RWPE1 (cell line): Measurements from ENCODE around the gene SLC37A3.
"Not testable (repeated sequence)": the region's sequence is repeated elsewhere in the genome, so short reads cannot be mapped to it uniquely, and the experiment has no call there.

Source experiments
- CTCF ChIA-PET: fragments of 350-600 bp; sonication (Branson Sonifier 250); formaldehyde crosslinking; extraction: SDS; loops from one replicate; lab custom pipeline; 2021; lab: Yijun Ruan, JAX
- POLR2A ChIA-PET: fragments of 400-600 bp; formaldehyde crosslinking; extraction: SDS; loops from one replicate; lab custom pipeline; 2020; ENCODE audit warnings: antibody characterized with exemption; ENCODE audit not compliant: low non-redundant PET; lab: Yijun Ruan, JAX
- DNase-seq: peaks from one replicate; pipeline ENCODE4 v3.0.0; 2012; ENCODE audit warnings: low spot score
- H3K27ac ChIP-seq: fragments of 450-650 bp; 2 replicates; pipeline ENCODE4 v1.5.1; 2017
- TF ChIP-seq, protein P1 (sequence below): fragments of 450-650 bp; conservative IDR thresholded peaks from 2 replicates; pipeline ENCODE4 v1.5.1; 2017; ENCODE audit warnings: low read depth, mild to moderate bottlenecking

Gene SLC37A3

DNA sequence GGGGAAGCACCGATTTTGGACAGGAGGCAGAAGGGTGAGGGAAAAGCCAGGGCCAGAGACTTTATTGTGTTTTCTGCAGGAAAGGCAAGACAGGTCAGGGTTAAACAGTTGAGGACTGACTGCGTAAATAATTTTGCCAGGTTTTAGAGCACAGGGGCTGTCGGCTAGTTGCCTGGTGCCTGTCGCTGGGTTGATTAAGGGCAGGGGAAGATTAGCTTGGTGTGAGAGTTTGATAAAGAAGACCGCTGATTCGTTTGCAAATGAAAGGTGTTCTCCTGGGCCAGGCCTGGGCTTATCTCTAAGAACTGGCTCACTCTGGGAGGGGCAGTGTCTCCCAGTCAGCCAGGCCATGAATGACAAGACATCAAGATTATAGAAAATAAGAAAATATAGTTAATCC lies 75.6 kb downstream of the SLC37A3 start:
- H3K27ac ChIP-seq = no peak overlapping the region
- TF ChIP-seq, protein P1, sequence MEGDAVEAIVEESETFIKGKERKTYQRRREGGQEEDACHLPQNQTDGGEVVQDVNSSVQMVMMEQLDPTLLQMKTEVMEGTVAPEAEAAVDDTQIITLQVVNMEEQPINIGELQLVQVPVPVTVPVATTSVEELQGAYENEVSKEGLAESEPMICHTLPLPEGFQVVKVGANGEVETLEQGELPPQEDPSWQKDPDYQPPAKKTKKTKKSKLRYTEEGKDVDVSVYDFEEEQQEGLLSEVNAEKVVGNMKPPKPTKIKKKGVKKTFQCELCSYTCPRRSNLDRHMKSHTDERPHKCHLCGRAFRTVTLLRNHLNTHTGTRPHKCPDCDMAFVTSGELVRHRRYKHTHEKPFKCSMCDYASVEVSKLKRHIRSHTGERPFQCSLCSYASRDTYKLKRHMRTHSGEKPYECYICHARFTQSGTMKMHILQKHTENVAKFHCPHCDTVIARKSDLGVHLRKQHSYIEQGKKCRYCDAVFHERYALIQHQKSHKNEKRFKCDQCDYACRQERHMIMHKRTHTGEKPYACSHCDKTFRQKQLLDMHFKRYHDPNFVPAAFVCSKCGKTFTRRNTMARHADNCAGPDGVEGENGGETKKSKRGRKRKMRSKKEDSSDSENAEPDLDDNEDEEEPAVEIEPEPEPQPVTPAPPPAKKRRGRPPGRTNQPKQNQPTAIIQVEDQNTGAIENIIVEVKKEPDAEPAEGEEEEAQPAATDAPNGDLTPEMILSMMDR = no peak
- CTCF ChIA-PET = no interaction called here
- DNase-seq = no peak
- POLR2A ChIA-PET = no interaction called here

DNA sequence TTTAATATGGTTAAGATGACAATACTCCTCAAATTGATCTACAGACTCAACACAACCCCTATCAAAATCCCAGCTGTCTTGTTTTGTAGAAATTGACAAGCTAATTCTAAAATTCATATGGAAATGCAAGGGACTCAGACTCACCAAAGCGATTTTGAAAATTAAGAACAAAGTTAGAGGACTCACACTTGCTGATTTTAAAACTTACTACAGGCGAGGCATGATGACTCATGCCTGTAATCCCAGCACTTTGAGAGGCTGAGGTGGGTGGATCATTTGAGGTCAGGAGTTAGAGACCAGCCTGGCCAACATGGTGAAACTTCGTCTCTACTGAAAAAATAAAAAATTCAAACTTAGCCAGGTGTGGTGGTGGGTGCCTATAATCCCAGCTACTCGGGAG lies 78.3 kb downstream of the SLC37A3 start:
- POLR2A ChIA-PET = not testable (repeated sequence)

DNA sequence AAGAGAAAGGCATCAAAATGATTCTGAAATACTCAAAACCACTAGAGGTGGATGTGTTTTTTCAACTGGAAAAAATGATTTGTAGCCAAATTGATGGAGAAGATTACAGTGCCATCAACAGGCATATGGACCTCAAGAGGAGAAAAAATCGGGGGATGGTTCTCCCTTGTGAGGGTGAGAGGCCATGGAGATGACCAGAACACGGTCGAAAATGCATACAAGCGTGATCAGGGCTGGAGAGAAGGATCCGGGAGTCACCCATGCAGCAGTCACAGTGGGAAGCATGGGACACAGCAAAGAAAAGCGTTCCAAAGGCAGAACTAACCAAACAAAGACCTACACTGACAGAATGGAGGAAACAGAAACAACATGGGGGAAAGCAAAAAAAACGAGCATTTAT lies 80.3 kb downstream of the SLC37A3 start:
- no peak for DNase-seq
- no peak overlapping the region for H3K27ac ChIP-seq
- TF ChIP-seq, protein P1 = no peak
- ChIA-PET POLR2A (no interaction called here), CTCF (interaction anchor here (0.6 kb wide), 1 partner anchor 155 kb away, joined by 3 read pairs; no protein-coding TSS in a partner anchor)

More for the DNA sequence above, 78.3 kb downstream of the SLC37A3 start:
- H3K27ac ChIP-seq, DNase-seq, CTCF ChIA-PET: not testable (repeated sequence)

DNA sequence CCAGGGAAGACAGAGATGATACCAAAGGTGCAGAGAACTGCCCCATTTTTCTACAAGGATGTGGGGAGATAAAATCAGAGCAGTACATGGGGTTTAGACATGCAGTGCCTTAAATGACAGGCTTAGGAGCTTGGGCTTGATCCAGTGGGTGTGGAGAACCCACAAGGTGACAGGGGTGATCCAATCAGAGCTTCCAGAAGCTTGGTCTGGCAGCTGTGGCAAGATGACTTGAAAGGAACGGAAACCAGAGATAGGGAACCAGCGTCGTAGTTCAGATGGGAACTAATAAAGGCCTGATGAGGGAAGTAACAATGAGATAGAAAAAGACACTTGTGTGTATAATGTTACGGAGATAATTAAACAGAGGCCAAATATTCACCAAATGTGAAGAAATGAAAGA lies 80.7 kb downstream of the SLC37A3 start:
- peak overlapping the region; percentile 95 for H3K27ac ChIP-seq
- ChIA-PET CTCF (interaction anchor here (0.6 kb wide), 1 partner anchor 155 kb away, joined by 3 read pairs; no protein-coding TSS in a partner anchor), POLR2A (no interaction called here)

DNA sequence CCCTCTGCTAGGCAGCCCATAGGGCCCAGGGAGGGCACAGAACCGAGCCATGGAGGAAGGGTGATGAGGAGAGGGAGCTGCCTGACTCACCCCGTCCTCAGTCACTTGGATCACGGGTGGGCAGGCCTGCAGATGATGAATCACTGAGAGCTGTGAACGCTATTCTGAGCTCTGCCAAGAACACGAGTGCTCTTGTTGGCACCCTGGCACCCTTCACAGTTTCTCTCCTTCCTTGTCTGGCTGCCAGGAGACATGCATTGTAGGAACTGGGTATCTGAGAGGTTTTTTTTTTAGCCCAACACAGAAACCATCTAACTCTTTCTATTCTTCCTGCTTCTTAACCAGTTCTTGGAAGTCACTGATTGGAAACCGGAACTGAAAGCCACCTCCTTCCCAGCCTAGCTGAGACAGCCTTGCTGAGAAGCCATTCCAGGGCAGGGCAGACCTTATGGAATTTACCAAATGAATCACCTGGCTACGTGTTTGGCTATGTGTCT lies 82.1 kb downstream of the SLC37A3 start:
- TF ChIP-seq, protein P1 = no peak
- CTCF ChIA-PET = interaction anchor here (0.5 to 1.8 kb wide), 3 partner anchors 10 to 833 kb away, joined by 3 to 5 read pairs (median 5); partner anchors contain the start of gene KLRG2
- H3K27ac ChIP-seq = peak overlapping the region; percentile 95

More for the DNA sequence above, 80.7 kb downstream of the SLC37A3 start:
- TF ChIP-seq, protein P1 = no peak
- no peak for DNase-seq

DNA sequence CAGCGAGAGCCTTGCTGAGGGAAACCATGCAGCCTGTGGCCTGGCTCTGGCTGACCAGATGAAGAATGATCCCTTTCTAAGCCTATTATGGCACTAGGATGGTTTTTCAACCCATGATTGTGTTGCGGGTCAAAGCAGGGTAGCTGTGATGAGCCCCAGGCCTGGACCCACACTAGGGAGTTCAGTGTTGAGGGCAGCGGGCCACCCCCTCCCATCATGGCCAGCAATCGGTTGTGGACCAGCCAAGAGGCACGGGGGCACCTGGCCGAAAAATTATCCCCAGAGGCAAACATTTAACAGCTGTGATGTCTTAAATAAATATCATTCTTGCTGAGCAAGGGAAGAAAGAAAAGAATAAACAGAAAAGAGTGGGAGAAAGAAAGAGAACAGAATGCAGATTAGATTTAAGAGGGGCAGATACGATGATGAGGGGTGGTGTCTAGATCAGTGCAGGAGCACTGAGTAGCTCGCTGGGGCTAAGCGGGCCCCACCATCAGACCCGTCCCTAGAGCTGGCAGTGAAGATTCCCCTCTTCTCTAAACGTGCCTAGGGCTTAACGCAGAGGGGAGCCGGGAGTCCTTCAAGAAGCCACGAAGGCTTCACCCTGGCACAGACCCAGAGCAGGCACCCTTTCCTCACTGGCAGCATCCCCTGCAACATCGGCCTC lies 82.7 kb downstream of the SLC37A3 start:
- ChIA-PET POLR2A (interaction anchor here (0.7 kb wide), 1 partner anchor 46 kb away, joined by 3 read pairs; no protein-coding TSS in a partner anchor), CTCF (interaction anchor here (0.5 to 1.8 kb wide), 3 partner anchors 10 to 697 kb away, joined by 3 to 5 read pairs (median 5); partner anchors contain the start of gene SLC37A3)
- H3K27ac ChIP-seq = peak overlapping the region; percentile 95
- TF ChIP-seq, protein P1 = no peak
- DNase-seq = no peak

More for the DNA sequence above, 82.1 kb downstream of the SLC37A3 start:
- POLR2A ChIA-PET = interaction anchor here (0.6 to 0.7 kb wide), 3 partner anchors 46 to 295 kb away, joined by 3 to 5 read pairs (median 3); no protein-coding TSS in a partner anchor
- peak; percentile 73 for DNase-seq
